ENCODE data around the gene KRT35. TPM values are rescaled to one million over a fixed set of nuclear protein-coding genes. Genes with fewer than 3 reads are reported as not detected.

Gene KRT35
- not detected in 2 replicates for total RNA-seq (2016; rRNA removed; fragmentation: Illumina TruSeq; extraction: Trizol)
- not detected in 2 replicates for total RNA-seq (2016; cell fraction: cytosol; rRNA removed; fragmentation: Illumina TruSeq; extraction: Trizol; ENCODE audit: low read depth)
- total RNA-seq (2016; cell fraction: insoluble cytoplasmic fraction; rRNA removed; fragmentation: Illumina TruSeq; extraction: Trizol): not detected in 2 replicates
- total RNA-seq (2016; cell fraction: membrane; rRNA removed; fragmentation: Illumina TruSeq; extraction: Trizol): not detected in 2 replicates
- total RNA-seq (2016; cell fraction: nucleus; rRNA removed; fragmentation: Illumina TruSeq; extraction: Trizol): not detected in 2 replicates
- not detected in 2 replicates for polyA plus RNA-seq (2011; rRNA removed)
- polyA plus RNA-seq (2011; cell fraction: cytosol; rRNA removed): not detected in 2 replicates
- not detected in 2 replicates for polyA plus RNA-seq (2011; cell fraction: nucleus; rRNA removed)
- not detected in 2 replicates for polyA plus RNA-seq (2012)
- polyA plus RNA-seq (2016; cell fraction: cytosol; fragmentation: Illumina TruSeq; extraction: Trizol; ENCODE audit: low read depth): not detected in 2 replicates
- not detected in 2 replicates for polyA plus RNA-seq (2016; cell fraction: insoluble cytoplasmic fraction; fragmentation: Illumina TruSeq; extraction: Trizol; ENCODE audit: low read depth)
- not detected in 2 replicates for polyA plus RNA-seq (2016; cell fraction: membrane; fragmentation: Illumina TruSeq; extraction: Trizol; ENCODE audit: low read depth)
- polyA plus RNA-seq (2016; cell fraction: nucleus; fragmentation: Illumina TruSeq; extraction: Trizol; ENCODE audit: insufficient read depth, low read depth): not detected in 2 replicates
- polyA minus RNA-seq (2011; rRNA and poly(A)+ RNA removed; ENCODE audit: low replicate concordance): not detected in 2 replicates
- not detected in 2 replicates for polyA minus RNA-seq (2011; cell fraction: cytosol; rRNA and poly(A)+ RNA removed)
- polyA minus RNA-seq (2011; cell fraction: nucleus; rRNA and poly(A)+ RNA removed): not detected in 2 replicates
- not detected for Bru-seq, nascent RNA
- BruChase-seq, experiment 1, labeled RNA remaining after a 6-hour chase: not detected
- not detected for BruChase-seq, experiment 2, labeled RNA remaining after a 2-hour chase
- long read RNA-seq, experiment 1: 0 reads
- long read RNA-seq, experiment 2: 0 reads

DNA sequence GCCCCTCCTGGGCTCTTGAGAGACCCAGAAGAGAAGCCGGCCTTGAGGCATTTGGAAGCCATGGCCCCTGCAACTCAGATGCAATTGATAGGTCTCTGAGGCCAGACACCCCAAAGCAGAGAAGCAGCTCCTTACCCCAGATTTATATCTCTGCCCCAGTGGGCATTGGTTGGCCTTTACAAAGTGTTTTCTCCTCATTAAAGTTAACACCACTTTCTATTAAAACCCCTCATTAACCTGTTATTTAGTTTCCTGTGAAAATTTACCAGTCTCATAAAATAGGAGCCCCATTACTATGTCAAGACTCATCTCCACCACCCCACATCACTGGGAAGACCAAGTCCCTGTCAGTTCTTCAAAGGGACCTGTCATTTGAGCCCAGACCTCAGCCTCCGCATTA, at the start of gene KRT35:
Gene KRT35, minus strand, starts transcription at position 116 of the 400 bp plus-strand sequence. Its CDS starts 54 bp downstream, at position 62.
- Histone ChIP-seq H3K9ac (ENCODE audit: insufficient read depth, low read depth, low read length) (no peak within 1 kb of the TSS), H3K27ac (ENCODE audit: extremely low read length, insufficient read depth, low read length) (no peak within 1 kb of the TSS), H3K79me2 (ENCODE audit: insufficient read depth, low read length) (no peaks in the 10 kb centered on the region), H3K27me3 (ENCODE audit: control insufficient read depth in 1 of 2, insufficient read depth in 2 of 2, low read length in 2 of 2) (peaks cover 1 to 31% of the 10 kb centered on the region in 2 experiments; a peak in 3 of 5 replicates), H3K36me3 (replicated peaks in 1 of 2; ENCODE audit: control insufficient read depth in 1 of 2, insufficient read depth in 2 of 2, low read length in 2 of 2) (no peaks in the 10 kb centered on the region), H3K4me1 (ENCODE audit: insufficient read depth, low read length) (no peaks in the 10 kb centered on the region), H3K4me3 (replicated peaks in 1 of 3; ENCODE audit: insufficient read depth in 1 of 3, low read depth in 2 of 3, low read length in 3 of 3) (no peak within 1 kb of the TSS), H3K4me2 (ENCODE audit: low read depth, low read length) (no peak within 1 kb of the TSS), H3K9me3 (ENCODE audit: low read length) (no peaks in the 10 kb centered on the region), H2AFZ (ENCODE audit: low read length) (no peak within 1 kb of the TSS), H4K20me1 (ENCODE audit: insufficient read depth, low read length) (no peaks in the 10 kb centered on the region)
- in situ Hi-C loops (cut with HindIII; ENCODE audit: extremely low pct_ligation_motif_present, low pct_unique_long_range_greater_than_20kb): no loop called here
- DNase-seq (ENCODE audit: low spot score) (no peak), ATAC-seq (no peak), FAIRE-seq (no peak)
- ChIA-PET CTCF (ENCODE audit: low intra/inter-chr PET ratio, low total read pairs) (no interaction called here), POLR2A (no interaction called here)
- TF ChIP-seq WIZ (CRISPR knock-in tag; IDR thresholded peaks at IDR 0.05) (no peak), KMT2B (CRISPR knock-in tag; IDR thresholded peaks at IDR 0.05) (no peak), TRIM24 (CRISPR knock-in tag; IDR thresholded peaks at IDR 0.05) (no peak), ZNF235 (CRISPR knock-in tag; IDR thresholded peaks at IDR 0.05; ENCODE audit: borderline replicate concordance) (no peak), LCORL (IDR thresholded peaks at IDR 0.05) (no peak), LCORL (CRISPR knock-in tag; IDR thresholded peaks at IDR 0.05) (no peak), ZNF629 (CRISPR knock-in tag; conservative IDR thresholded peaks at IDR 0.05) (no peak), AHR (CRISPR knock-in tag; IDR thresholded peaks at IDR 0.05) (no peak), TBX3 (IDR thresholded peaks at IDR 0.05; ENCODE audit: borderline replicate concordance) (no peak), ZNF431 (CRISPR knock-in tag; IDR thresholded peaks at IDR 0.05; ENCODE audit: borderline replicate concordance, low read depth) (no peak), NPAS2 (CRISPR knock-in tag; IDR thresholded peaks at IDR 0.05; ENCODE audit: borderline replicate concordance) (no peak), MYNN (CRISPR knock-in tag; IDR thresholded peaks at IDR 0.05; ENCODE audit: low read depth) (no peak), KDM5A (IDR thresholded peaks at IDR 0.05; ENCODE audit: borderline replicate concordance, low read length) (no peak), RARG (CRISPR knock-in tag; IDR thresholded peaks at IDR 0.05; ENCODE audit: low read depth) (no peak)
- TF ChIP-seq, protein P1, sequence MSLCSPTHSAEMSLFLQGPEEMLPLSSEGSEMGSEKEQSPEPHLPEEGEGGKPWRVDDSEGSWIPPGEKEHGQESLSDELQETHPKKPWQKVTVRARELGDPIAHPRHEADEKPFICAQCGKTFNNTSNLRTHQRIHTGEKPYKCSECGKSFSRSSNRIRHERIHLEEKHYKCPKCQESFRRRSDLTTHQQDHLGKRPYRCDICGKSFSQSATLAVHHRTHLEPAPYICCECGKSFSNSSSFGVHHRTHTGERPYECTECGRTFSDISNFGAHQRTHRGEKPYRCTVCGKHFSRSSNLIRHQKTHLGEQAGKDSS (CRISPR knock-in tag; IDR thresholded peaks at IDR 0.05; ENCODE audit: borderline replicate concordance, low read depth): no peak
- TF ChIP-seq, protein P2, sequence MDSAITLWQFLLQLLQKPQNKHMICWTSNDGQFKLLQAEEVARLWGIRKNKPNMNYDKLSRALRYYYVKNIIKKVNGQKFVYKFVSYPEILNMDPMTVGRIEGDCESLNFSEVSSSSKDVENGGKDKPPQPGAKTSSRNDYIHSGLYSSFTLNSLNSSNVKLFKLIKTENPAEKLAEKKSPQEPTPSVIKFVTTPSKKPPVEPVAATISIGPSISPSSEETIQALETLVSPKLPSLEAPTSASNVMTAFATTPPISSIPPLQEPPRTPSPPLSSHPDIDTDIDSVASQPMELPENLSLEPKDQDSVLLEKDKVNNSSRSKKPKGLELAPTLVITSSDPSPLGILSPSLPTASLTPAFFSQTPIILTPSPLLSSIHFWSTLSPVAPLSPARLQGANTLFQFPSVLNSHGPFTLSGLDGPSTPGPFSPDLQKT (CRISPR knock-in tag; IDR thresholded peaks at IDR 0.05; ENCODE audit: borderline replicate concordance): no peak
- TF ChIP-seq, protein P3, sequence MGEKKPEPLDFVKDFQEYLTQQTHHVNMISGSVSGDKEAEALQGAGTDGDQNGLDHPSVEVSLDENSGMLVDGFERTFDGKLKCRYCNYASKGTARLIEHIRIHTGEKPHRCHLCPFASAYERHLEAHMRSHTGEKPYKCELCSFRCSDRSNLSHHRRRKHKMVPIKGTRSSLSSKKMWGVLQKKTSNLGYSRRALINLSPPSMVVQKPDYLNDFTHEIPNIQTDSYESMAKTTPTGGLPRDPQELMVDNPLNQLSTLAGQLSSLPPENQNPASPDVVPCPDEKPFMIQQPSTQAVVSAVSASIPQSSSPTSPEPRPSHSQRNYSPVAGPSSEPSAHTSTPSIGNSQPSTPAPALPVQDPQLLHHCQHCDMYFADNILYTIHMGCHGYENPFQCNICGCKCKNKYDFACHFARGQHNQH (CRISPR knock-in tag; IDR thresholded peaks at IDR 0.05): no peak
- BruUV-seq (replicated peaks): no TSS peak
- 85% methylated on average over 1 of the region's 2 CpGs for WGBS (ENCODE audit: low lambda C conversion rate)
- intact Hi-C loops (cut with micrococcal nuclease; ENCODE audit: unreplicated experiment): no loop called here
